Osteoblast (primary cell): ENCODE measurements around the gene LTBP1. TPM values are rescaled to one million over a fixed set of nuclear protein-coding genes. Genes with fewer than 3 reads are reported as not detected.

Experiments
- DNase-seq: peaks from one replicate; pipeline ENCODE4 v3.0.0; 2011; ENCODE audit warnings: low spot score, mixed read lengths; ENCODE audit not compliant: insufficient read length; ENCODE audit errors: missing footprints
- H2AFZ ChIP-seq: 2 replicates; pipeline ENCODE4 v1.6.0; 2011; ENCODE audit warnings: mild to moderate bottlenecking, low read length
- H3K27ac ChIP-seq: 2 replicates; pipeline ENCODE4 v1.5.1; 2011; ENCODE audit warnings: mild to moderate bottlenecking, low read depth, low read length, moderate library complexity
- H3K27me3 ChIP-seq: 2 replicates; pipeline ENCODE4 v1.6.0; 2012; ENCODE audit warnings: mild to moderate bottlenecking, control low read depth, inconsistent platforms, low read length, moderate library complexity; ENCODE audit not compliant: insufficient read depth
- H3K36me3 ChIP-seq: 2 replicates; pipeline ENCODE4 v1.5.1; 2011; ENCODE audit warnings: mild to moderate bottlenecking, low read length, control low read depth, moderate library complexity; ENCODE audit not compliant: insufficient read depth
- H3K4me1 ChIP-seq: 2 replicates; pipeline ENCODE4 v1.5.1; 2011; ENCODE audit warnings: mild to moderate bottlenecking, low read length, control low read depth, moderate library complexity; ENCODE audit not compliant: insufficient read depth
- H3K4me2 ChIP-seq: 2 replicates; pipeline ENCODE4 v1.6.0; 2011; ENCODE audit warnings: mild to moderate bottlenecking, low read length; ENCODE audit not compliant: insufficient read depth
- H3K4me3 ChIP-seq: fragments of 200-600 bp; sonication (generic); 3 replicates; pipeline ENCODE4 v1.5.1; 2012; ENCODE audit warnings: mild to moderate bottlenecking, low read length, inconsistent platforms; ENCODE audit not compliant: insufficient read depth
- H3K79me2 ChIP-seq: 2 replicates; pipeline ENCODE4 v1.6.0; 2012; ENCODE audit warnings: mild to moderate bottlenecking, low read length, control low read depth, inconsistent platforms; ENCODE audit not compliant: insufficient read depth
- H3K9me3 ChIP-seq: 2 replicates; pipeline ENCODE4 v1.5.1; 2011; ENCODE audit warnings: low read depth, low read length, control low read depth
- H4K20me1 ChIP-seq: 2 replicates; pipeline ENCODE4 v1.6.0; 2012; ENCODE audit warnings: mild to moderate bottlenecking, low read length, control low read depth; ENCODE audit not compliant: insufficient read depth
- total RNA-seq: library from RNA; depleted of rRNA; stranded (reverse); fragments of >200 nt; gene quantifications from 2 replicates; pipeline ENCODE4 v1.2.3, GENCODE V29; 2012
- TF ChIP-seq, protein P1 (sequence below): IDR thresholded peaks from 2 replicates; pipeline ENCODE4 v1.5.1; 2011; ENCODE audit warnings: mild to moderate bottlenecking, low read depth, low read length, moderate library complexity; ENCODE audit errors: extremely low read depth

Gene LTBP1
- total RNA-seq, 1 donor: 224 TPM

DNA sequence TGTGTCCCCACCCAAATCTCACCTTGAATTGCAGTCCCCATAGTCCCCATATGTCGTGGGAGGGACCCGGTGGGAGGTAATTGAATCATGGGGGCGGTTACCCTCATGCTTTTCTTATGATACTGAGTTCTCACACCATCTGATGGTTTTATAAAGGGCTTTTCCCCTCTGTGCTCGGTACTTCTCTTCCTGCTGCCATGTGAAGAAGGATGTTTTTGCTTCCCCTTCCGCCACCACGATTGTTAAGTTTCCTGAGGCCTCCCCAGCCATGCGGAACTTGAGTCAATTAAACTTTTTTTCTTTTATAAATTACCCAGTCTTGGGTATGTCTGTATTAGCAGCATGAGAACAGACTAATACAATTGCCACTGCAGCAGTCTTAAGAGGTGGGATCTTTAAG lies 134.9 kb downstream of the LTBP1 start:
- TF ChIP-seq, protein P1, sequence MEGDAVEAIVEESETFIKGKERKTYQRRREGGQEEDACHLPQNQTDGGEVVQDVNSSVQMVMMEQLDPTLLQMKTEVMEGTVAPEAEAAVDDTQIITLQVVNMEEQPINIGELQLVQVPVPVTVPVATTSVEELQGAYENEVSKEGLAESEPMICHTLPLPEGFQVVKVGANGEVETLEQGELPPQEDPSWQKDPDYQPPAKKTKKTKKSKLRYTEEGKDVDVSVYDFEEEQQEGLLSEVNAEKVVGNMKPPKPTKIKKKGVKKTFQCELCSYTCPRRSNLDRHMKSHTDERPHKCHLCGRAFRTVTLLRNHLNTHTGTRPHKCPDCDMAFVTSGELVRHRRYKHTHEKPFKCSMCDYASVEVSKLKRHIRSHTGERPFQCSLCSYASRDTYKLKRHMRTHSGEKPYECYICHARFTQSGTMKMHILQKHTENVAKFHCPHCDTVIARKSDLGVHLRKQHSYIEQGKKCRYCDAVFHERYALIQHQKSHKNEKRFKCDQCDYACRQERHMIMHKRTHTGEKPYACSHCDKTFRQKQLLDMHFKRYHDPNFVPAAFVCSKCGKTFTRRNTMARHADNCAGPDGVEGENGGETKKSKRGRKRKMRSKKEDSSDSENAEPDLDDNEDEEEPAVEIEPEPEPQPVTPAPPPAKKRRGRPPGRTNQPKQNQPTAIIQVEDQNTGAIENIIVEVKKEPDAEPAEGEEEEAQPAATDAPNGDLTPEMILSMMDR: no peak
- Histone ChIP-seq H3K79me2 (no peaks in the 10 kb centered on the region), H4K20me1 (no peaks in the 10 kb centered on the region), H3K4me3 (no peak overlapping the region), H3K4me1 (no peaks in the 10 kb centered on the region), H2AFZ (no peak overlapping the region), H3K9me3 (no peaks in the 10 kb centered on the region), H3K36me3 (no peaks in the 10 kb centered on the region), H3K27me3 (no peaks in the 10 kb centered on the region), H3K4me2 (no peak overlapping the region), H3K27ac (no peak overlapping the region)
- DNase-seq: no peak

DNA sequence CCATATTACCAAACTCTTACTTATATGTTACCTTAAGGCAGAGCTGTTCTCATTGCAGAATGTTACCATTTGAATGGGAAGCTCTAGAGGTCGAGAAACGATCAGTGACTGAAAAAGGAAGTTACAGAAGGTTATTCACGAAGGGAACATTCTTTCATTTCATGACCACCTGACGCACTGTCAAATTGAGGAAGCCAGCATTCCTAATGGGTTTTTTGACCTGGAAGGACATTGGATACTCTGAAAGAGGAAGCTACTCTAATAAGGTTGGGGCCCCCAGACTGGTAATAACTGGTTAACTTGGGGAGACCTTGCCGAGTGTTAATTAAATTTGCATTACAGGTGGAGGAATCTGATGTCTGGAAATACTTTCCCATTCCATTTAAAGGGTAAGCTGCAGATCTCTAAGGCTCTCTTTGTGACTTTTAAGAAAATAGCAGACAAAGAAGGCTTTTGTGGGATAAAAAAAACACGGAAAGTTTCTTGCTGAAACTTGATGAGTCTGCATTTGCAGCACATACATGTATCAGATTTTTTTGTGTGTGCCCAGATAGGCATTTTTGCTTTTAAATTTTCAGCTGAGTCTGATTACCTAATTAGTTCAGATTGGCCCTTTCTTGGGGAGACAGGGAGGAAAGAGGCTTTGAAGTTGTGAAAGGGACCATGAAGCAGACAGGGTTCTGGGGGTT lies 137.1 kb downstream of the LTBP1 start:
- Histone ChIP-seq H3K9me3 (no peaks in the 10 kb centered on the region), H4K20me1 (no peaks in the 10 kb centered on the region), H3K36me3 (no peaks in the 10 kb centered on the region), H3K79me2 (no peaks in the 10 kb centered on the region), H3K4me2 (no peak overlapping the region), H3K27me3 (no peaks in the 10 kb centered on the region), H3K4me1 (no peaks in the 10 kb centered on the region), H3K4me3 (no peak overlapping the region), H2AFZ (no peak overlapping the region), H3K27ac (no peak overlapping the region)
- DNase-seq: no peak
- TF ChIP-seq, protein P1: no peak

DNA sequence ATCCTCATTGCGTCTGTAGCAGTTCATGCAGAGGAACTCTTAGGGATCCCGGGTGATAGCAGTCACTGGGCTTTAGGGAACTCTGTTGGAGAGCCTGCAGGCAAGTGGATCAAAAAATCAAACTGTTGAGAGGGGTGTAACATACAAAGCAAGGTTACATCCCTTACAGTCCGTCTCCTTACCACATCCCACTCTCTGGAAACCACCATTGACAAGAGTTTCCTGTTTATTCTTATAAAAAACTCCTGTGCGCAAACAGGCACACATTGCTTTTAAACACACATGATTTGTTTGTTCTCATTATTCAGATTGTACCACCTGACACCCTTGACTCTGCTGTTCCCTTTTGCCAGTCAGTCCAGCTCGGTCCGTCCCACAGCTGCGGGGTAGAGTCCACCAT lies 137.7 kb downstream of the LTBP1 start:
- no peak overlapping the region for H3K4me3 ChIP-seq
- DNase-seq: no peak
- H3K27ac ChIP-seq: no peak overlapping the region
- H3K4me1 ChIP-seq: no peaks in the 10 kb centered on the region
- no peaks in the 10 kb centered on the region for H3K36me3 ChIP-seq
- H3K4me2 ChIP-seq: no peak overlapping the region
- no peaks in the 10 kb centered on the region for H3K9me3 ChIP-seq
- H3K27me3 ChIP-seq: no peaks in the 10 kb centered on the region
- H4K20me1 ChIP-seq: no peaks in the 10 kb centered on the region
- H3K79me2 ChIP-seq: no peaks in the 10 kb centered on the region
- TF ChIP-seq, protein P1: no peak
- no peak overlapping the region for H2AFZ ChIP-seq

DNA sequence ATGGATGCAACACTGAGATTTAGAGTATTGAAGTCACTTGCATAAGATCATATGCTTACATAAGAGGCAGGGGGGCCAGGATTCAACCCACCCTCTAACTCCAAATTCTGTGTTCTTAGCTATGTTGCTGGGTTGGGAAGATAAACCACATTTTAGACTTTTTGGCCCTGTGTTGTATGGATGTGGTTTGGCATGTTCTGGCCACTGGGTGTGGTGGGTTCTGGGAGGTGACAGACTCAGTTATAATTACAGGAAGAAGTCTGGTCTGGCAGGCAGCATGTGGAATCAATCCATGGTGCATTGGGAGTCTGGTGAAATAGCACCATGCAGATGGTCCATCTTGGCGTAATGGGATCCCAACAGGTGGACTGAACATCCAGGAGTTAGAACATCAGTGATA lies 138.9 kb downstream of the LTBP1 start:
- Histone ChIP-seq H3K27ac (no peak overlapping the region), H4K20me1 (no peaks in the 10 kb centered on the region), H2AFZ (no peak overlapping the region), H3K27me3 (no peaks in the 10 kb centered on the region), H3K4me1 (no peaks in the 10 kb centered on the region), H3K36me3 (no peaks in the 10 kb centered on the region), H3K4me2 (no peak overlapping the region), H3K4me3 (no peak overlapping the region), H3K9me3 (no peaks in the 10 kb centered on the region), H3K79me2 (no peaks in the 10 kb centered on the region)
- TF ChIP-seq, protein P1: no peak
- no peak for DNase-seq
